MM.1S (cell line): ENCODE measurements around the gene ZFP69B.

Experiments used
- EZH2 ChIP-seq: fragments of 300-600 bp; sonication (generic); optimal IDR thresholded peaks from 2 replicates; pipeline ENCODE3; 2017; ENCODE audit warnings: low read depth, mild to moderate bottlenecking, antibody characterized with exemption, low read length, mixed read lengths
- EZH2phosphoT487 ChIP-seq: fragments of 300-600 bp; sonication (generic); IDR thresholded peaks from 2 replicates; pipeline ENCODE4 v1.6.1; 2018; ENCODE audit warnings: antibody characterized with exemption, low read length
- TF ChIP-seq, protein P1 (sequence below): fragments of 300-600 bp; sonication (generic); IDR thresholded peaks from 2 replicates; pipeline ENCODE4 v1.5.1; 2016; ENCODE audit warnings: antibody characterized with exemption, low read length, mixed read lengths

DNA sequence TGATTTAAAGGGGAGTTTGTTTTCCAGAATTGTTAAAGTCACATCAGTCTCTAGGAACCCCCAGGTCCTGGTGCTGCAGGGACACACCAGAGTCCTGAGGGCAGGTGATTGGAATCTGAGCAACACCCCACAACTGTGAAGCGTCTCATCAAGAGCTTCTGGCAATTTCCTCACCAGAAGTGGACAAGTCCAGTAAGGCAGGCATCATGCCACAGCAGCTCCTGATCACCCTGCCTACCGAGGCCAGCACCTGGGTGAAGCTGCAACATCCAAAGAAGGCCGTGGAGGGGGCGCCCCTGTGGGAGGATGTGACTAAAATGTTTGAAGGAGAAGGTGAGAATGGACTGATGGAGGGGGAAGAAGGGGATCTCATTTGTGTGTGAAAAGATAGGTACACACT, 28.9 kb downstream of the ZFP69B start:
- TF ChIP-seq, protein P1, sequence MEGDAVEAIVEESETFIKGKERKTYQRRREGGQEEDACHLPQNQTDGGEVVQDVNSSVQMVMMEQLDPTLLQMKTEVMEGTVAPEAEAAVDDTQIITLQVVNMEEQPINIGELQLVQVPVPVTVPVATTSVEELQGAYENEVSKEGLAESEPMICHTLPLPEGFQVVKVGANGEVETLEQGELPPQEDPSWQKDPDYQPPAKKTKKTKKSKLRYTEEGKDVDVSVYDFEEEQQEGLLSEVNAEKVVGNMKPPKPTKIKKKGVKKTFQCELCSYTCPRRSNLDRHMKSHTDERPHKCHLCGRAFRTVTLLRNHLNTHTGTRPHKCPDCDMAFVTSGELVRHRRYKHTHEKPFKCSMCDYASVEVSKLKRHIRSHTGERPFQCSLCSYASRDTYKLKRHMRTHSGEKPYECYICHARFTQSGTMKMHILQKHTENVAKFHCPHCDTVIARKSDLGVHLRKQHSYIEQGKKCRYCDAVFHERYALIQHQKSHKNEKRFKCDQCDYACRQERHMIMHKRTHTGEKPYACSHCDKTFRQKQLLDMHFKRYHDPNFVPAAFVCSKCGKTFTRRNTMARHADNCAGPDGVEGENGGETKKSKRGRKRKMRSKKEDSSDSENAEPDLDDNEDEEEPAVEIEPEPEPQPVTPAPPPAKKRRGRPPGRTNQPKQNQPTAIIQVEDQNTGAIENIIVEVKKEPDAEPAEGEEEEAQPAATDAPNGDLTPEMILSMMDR = no peak
- TF ChIP-seq EZH2 (no peak), EZH2phosphoT487 (no peak)
